ENCODE results near the gene VAV3. TPM values are rescaled to one million over a fixed set of nuclear protein-coding genes. Genes with fewer than 3 reads are reported as not detected.

Gene VAV3
- total and polyA plus RNA-seq, 4 donors: 1.7 to 14.4 (median 7.6) TPM

DNA sequence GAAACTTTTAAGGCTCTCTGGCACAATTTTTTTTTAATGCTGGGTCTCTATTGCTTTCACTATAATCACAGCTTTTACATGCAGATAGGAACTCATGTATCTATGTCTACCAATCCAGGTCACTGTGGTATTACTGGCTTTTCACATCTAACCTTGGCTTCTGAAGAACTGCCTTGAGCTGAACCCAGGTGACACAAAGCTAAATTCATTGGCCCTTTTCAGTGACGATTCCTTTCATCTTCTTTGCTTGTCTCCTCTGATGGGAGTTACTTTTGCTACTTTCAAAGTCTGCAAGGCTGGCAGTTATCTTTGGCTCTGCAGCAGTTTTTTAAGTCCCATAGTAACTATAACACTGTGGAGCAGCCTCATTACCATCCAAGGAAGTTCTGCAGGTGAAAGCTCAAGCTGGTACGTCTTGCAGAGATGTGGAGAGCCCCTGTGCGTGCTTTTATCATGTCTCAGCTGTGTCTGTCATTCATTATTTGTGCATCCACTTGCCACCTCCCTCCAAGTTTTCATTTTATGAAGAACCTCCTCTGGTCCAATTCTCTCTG is 364.3 kb downstream of the VAV3 start:
- no peak overlapping the region for H3K4me3 ChIP-seq
- ATAC-seq (ENCODE audit: insufficient read depth, low FRiP score): no peak
- H3K27me3 ChIP-seq (ENCODE audit: control insufficient read depth in 3 of 3, insufficient read depth in 3 of 3, low read length in 2 of 3): no peaks in the 10 kb centered on the region
- H3K27ac ChIP-seq (ENCODE audit: low read depth in 1 of 2, low read length in 1 of 2): no peak overlapping the region
- no peak for DNase-seq
- no peak overlapping the region for H3K9ac ChIP-seq (ENCODE audit: insufficient read depth in 1 of 2, low read length in 2 of 2)
- H3K4me1 ChIP-seq (ENCODE audit: control insufficient read depth in 5 of 5, insufficient read depth in 5 of 5, low read length in 5 of 5): no peaks in the 10 kb centered on the region
- H3K9me3 ChIP-seq (ENCODE audit: control insufficient read depth in 4 of 4, insufficient read depth in 3 of 4, low read length in 3 of 4): no peaks in the 10 kb centered on the region
- H3K36me3 ChIP-seq (ENCODE audit: control insufficient read depth in 4 of 4, insufficient read depth in 4 of 4, low read length in 4 of 4): peaks cover 0 to 1% (median 0%) of the 10 kb centered on the region in 4 donors
- 73 to 89% methylated on average over 3 of the region's 3 CpGs for WGBS, 2 donors
- TF ChIP-seq, protein P1, sequence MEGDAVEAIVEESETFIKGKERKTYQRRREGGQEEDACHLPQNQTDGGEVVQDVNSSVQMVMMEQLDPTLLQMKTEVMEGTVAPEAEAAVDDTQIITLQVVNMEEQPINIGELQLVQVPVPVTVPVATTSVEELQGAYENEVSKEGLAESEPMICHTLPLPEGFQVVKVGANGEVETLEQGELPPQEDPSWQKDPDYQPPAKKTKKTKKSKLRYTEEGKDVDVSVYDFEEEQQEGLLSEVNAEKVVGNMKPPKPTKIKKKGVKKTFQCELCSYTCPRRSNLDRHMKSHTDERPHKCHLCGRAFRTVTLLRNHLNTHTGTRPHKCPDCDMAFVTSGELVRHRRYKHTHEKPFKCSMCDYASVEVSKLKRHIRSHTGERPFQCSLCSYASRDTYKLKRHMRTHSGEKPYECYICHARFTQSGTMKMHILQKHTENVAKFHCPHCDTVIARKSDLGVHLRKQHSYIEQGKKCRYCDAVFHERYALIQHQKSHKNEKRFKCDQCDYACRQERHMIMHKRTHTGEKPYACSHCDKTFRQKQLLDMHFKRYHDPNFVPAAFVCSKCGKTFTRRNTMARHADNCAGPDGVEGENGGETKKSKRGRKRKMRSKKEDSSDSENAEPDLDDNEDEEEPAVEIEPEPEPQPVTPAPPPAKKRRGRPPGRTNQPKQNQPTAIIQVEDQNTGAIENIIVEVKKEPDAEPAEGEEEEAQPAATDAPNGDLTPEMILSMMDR (IDR thresholded peaks at IDR 0.05; ENCODE audit: control extremely low read depth, extremely low read depth): no peak

DNA sequence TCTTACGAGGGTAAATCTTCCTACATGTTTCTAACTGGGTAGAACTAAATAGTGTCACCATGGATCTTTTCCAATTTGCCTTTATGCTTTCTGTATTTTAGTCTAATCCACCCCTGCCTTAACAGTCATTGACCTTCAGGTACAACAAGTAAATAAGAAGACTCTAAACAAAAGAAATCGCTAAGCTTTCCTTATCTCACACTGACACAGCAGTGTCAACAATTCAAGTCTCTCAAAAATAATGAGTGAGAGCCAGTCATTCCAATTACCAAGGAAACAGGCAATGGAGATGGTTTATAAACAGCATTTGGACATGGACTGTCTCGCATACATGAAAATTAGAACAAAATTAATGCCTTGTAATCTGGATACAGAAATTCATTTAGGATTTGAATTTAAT is 365.8 kb downstream of the VAV3 start:
- ATAC-seq (ENCODE audit: insufficient read depth, low FRiP score): no peak

DNA sequence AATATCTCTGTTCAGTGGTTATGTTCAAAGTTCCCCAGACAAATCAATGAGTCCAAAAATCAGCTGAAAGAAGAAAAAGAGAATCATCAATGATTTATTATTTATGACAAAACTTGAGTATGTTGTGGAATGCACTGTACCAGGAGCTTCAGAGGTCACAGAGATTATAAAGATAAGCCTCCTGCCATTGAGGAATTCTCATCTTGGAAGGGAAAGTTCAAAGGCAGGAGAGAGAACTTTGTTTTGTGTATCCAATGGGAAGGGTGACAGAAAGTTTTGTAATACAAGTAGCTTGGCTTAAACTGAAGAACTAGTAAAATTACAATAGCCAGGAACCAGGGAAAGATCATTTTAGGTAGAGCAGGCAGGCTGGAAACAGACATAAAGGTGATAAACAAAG is 367.7 kb downstream of the VAV3 start:
- Histone ChIP-seq H3K4me1 (ENCODE audit: control insufficient read depth in 5 of 5, insufficient read depth in 5 of 5, low read length in 5 of 5) (peaks cover 0 to 6% (median 0%) of the 10 kb centered on the region in 5 donors), H3K27ac (ENCODE audit: low read depth in 1 of 2, low read length in 1 of 2) (no peak overlapping the region), H3K36me3 (ENCODE audit: control insufficient read depth in 4 of 4, insufficient read depth in 4 of 4, low read length in 4 of 4) (peaks cover 0 to 1% (median 0%) of the 10 kb centered on the region in 4 donors), H3K4me3 (no peak overlapping the region), H3K9ac (ENCODE audit: insufficient read depth in 1 of 2, low read length in 2 of 2) (no peak overlapping the region), H3K27me3 (ENCODE audit: control insufficient read depth in 3 of 3, insufficient read depth in 3 of 3, low read length in 2 of 3) (no peaks in the 10 kb centered on the region), H3K9me3 (ENCODE audit: control insufficient read depth in 4 of 4, insufficient read depth in 3 of 4, low read length in 3 of 4) (no peaks in the 10 kb centered on the region)
- TF ChIP-seq, protein P1 (IDR thresholded peaks at IDR 0.05; ENCODE audit: control extremely low read depth, extremely low read depth): no peak
- DNase-seq (no peak), ATAC-seq (ENCODE audit: insufficient read depth, low FRiP score) (no peak)

More for the DNA sequence above, 365.8 kb downstream of the VAV3 start:
- Histone ChIP-seq H3K4me3 (no peak overlapping the region), H3K27ac (ENCODE audit: low read depth in 1 of 2, low read length in 1 of 2) (no peak overlapping the region), H3K36me3 (ENCODE audit: control insufficient read depth in 4 of 4, insufficient read depth in 4 of 4, low read length in 4 of 4) (peaks cover 0 to 1% (median 0%) of the 10 kb centered on the region in 4 donors), H3K9me3 (ENCODE audit: control insufficient read depth in 4 of 4, insufficient read depth in 3 of 4, low read length in 3 of 4) (no peaks in the 10 kb centered on the region), H3K27me3 (ENCODE audit: control insufficient read depth in 3 of 3, insufficient read depth in 3 of 3, low read length in 2 of 3) (no peaks in the 10 kb centered on the region), H3K9ac (ENCODE audit: insufficient read depth in 1 of 2, low read length in 2 of 2) (no peak overlapping the region), H3K4me1 (ENCODE audit: control insufficient read depth in 5 of 5, insufficient read depth in 5 of 5, low read length in 5 of 5) (no peaks in the 10 kb centered on the region)
- DNase-seq: no peak
- 67 to 89% methylated on average over 3 of the region's 3 CpGs for whole genome bisulfite sequencing, 2 donors
- TF ChIP-seq, protein P1 (IDR thresholded peaks at IDR 0.05; ENCODE audit: control extremely low read depth, extremely low read depth): no peak

DNA sequence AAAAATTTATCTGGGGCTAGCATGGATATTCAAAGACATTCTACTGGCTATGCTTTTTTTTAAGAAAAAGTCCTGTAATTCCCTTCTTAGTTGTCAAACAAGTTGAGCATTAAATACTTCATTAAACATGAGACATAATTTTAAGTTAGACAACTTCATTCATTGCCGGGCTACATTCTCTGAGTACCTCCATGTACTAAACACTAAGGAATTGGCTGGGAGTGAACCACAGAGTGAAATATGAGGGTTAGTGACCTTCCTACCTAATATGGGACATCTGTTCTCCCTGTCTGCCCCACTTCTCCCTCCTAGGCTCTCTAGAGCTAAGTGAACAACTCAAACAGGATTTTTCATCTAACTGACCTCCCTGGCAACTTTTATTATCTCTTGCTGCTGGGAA is 370.4 kb downstream of the VAV3 start:
- H3K27me3 ChIP-seq (ENCODE audit: control insufficient read depth in 3 of 3, insufficient read depth in 3 of 3, low read length in 2 of 3): no peaks in the 10 kb centered on the region
- 84 to 87% methylated on average over 1 of the region's 1 CpG for WGBS, 2 donors
- TF ChIP-seq, protein P1 (IDR thresholded peaks at IDR 0.05; ENCODE audit: control extremely low read depth, extremely low read depth): no peak
- H3K4me1 ChIP-seq (ENCODE audit: control insufficient read depth in 5 of 5, insufficient read depth in 5 of 5, low read length in 5 of 5): peaks cover 0 to 6% (median 0%) of the 10 kb centered on the region in 5 donors
- no peak overlapping the region for H3K9ac ChIP-seq (ENCODE audit: insufficient read depth in 1 of 2, low read length in 2 of 2)
- H3K27ac ChIP-seq (ENCODE audit: low read depth in 1 of 2, low read length in 1 of 2): no peak overlapping the region
- H3K4me3 ChIP-seq: no peak overlapping the region
- no peaks in the 10 kb centered on the region for H3K36me3 ChIP-seq (ENCODE audit: control insufficient read depth in 4 of 4, insufficient read depth in 4 of 4, low read length in 4 of 4)
- ATAC-seq (ENCODE audit: insufficient read depth, low FRiP score) (no peak), DNase-seq (no peak)
- H3K9me3 ChIP-seq (ENCODE audit: control insufficient read depth in 4 of 4, insufficient read depth in 3 of 4, low read length in 3 of 4): no peaks in the 10 kb centered on the region
